ENCODE results near the gene TAS2R50.

Gene TAS2R50

GRCh38 chr12:10952645-10953044 is 34.1 kb downstream of the TAS2R50 start:
- no peak for DNase-seq (ENCODE audit: low read depth in 2 of 2)

GRCh38 chr12:10943167-10943566 is 43.5 kb downstream of the TAS2R50 start:
- no peak for DNase-seq (ENCODE audit: low read depth in 2 of 2)

GRCh38 chr12:10941916-10942607 is 44.6 kb downstream of the TAS2R50 start:
- DNase-seq (ENCODE audit: low read depth in 2 of 2): no peak

GRCh38 chr12:10941369-10941768 is 45.3 kb downstream of the TAS2R50 start:
- DNase-seq (ENCODE audit: low read depth in 2 of 2): no peak

- no peak for DNase-seq (ENCODE audit: low read depth in 2 of 2)
These were observed 46.3 kb downstream of the TAS2R50 start for GRCh38 chr12:10940389-10940788.

- DNase-seq (ENCODE audit: low read depth in 2 of 2): no peak
These were observed 47.5 kb downstream of the TAS2R50 start, which contains the start of gene TAS2R14 for GRCh38 chr12:10939163-10939562. TAS2R14 (minus strand) TSS chr12:10939263; CDS start chr12:10939207, 56 bp downstream.

- no peak for DNase-seq (ENCODE audit: low read depth in 2 of 2)
These were observed 50.2 kb downstream of the TAS2R50 start for GRCh38 chr12:10936506-10936905.

Data from stimulated activated CD4-positive, alpha-beta T cell treated with anti-CD3 and anti-CD28 coated beads, Interleukin-12 subunit alpha, Interleukin-12 subunit beta, amount 100 ng/mL, for 24 hours (primary cell).